Thymus (tissue), 11 donors: ENCODE measurements around the gene CWC27. TPM values are rescaled to one million over a fixed set of nuclear protein-coding genes. Genes with fewer than 3 reads are reported as not detected.
A peak's percentile ranks its signal among the peaks of the same experiment; 100 is the strongest.

Experiments
- DNase-seq, 9 donors: peaks; one replicate each; pipeline ENCODE4 v3.0.0-alpha.2; 2013; ENCODE audit warnings: low spot score in 9 of 9, low read depth in 6 of 9, missing footprints in 1 of 9
- H3K27ac ChIP-seq, 2 donors: one replicate each; pipeline ENCODE4 v1.5.1; 2013; ENCODE audit warnings: control low read depth in 1 of 2, low read depth in 1 of 2, low read length in 1 of 2, mild to moderate bottlenecking in 1 of 2, moderate library complexity in 1 of 2
- H3K27me3 ChIP-seq, 2 donors: one replicate each; pipeline ENCODE4 v1.5.1; 2013; ENCODE audit warnings: low read length in 1 of 2; ENCODE audit not compliant: control insufficient read depth in 2 of 2, insufficient read depth in 1 of 2
- H3K36me3 ChIP-seq, 2 donors: one replicate each; pipeline ENCODE4 v1.5.1; 2013; ENCODE audit warnings: low read length in 1 of 2, mild to moderate bottlenecking in 1 of 2, moderate library complexity in 1 of 2; ENCODE audit not compliant: control insufficient read depth in 2 of 2, insufficient read depth in 2 of 2
- H3K4me1 ChIP-seq, 2 donors: one replicate each; pipeline ENCODE4 v1.5.1; 2013; ENCODE audit warnings: low read length in 2 of 2; ENCODE audit not compliant: control insufficient read depth in 2 of 2, insufficient read depth in 2 of 2
- H3K4me3 ChIP-seq, 2 donors: one replicate each; pipeline ENCODE4 v1.5.1; 2013; ENCODE audit warnings: low read length in 2 of 2, control low read depth in 1 of 2, mild to moderate bottlenecking in 1 of 2
- H3K9me3 ChIP-seq, 2 donors: one replicate each; pipeline ENCODE4 v1.5.1; 2013; ENCODE audit warnings: low read length in 1 of 2, mild to moderate bottlenecking in 1 of 2; ENCODE audit not compliant: control insufficient read depth in 2 of 2, insufficient read depth in 1 of 2
- WGBS: extraction: QIAGEN DNeasy Blood & Tissue Kit; methylation state at CpG from one replicate; pipeline ENCODE4 v1.1.7; 2013; 5-methylcytosine and 5-hydroxymethylcytosine counted together
- polyA plus RNA-seq: library from polyadenylated mRNA; stranded (reverse); fragments of 200-250 nt; gene quantifications from one replicate; pipeline ENCODE4 v1.2.3, GENCODE V29; 2013
- total RNA-seq: library from RNA; stranded (reverse); fragments of 120-200 nt; gene quantifications from one replicate; pipeline ENCODE4 v1.2.4, GENCODE V29; 2013
- donor health status: healthy.

CWC27 gene
- total and polyA plus RNA-seq, 2 donors = 23.5 to 24.2 TPM

GRCh38 chr5:64773533-64773932, 4.8 kb downstream of the CWC27 start:
- H3K4me1 ChIP-seq = peaks cover 5 to 6% of the 10 kb centered on the region in 2 donors
- H3K36me3 ChIP-seq = peaks cover 0 to 9% of the 10 kb centered on the region in 2 donors
- no peaks in the 10 kb centered on the region for H3K9me3 ChIP-seq
- WGBS = 35% methylated on average over 1 of the region's 1 CpG
- H3K4me3 ChIP-seq = no peak overlapping the region
- no peak overlapping the region for H3K27ac ChIP-seq
- DNase-seq = no peak
- H3K27me3 ChIP-seq = no peaks in the 10 kb centered on the region

GRCh38 chr5:64775291-64775690, 6.6 kb downstream of the CWC27 start:
- Histone ChIP-seq H3K27me3 (no peaks in the 10 kb centered on the region), H3K36me3 (peaks cover 0 to 9% of the 10 kb centered on the region in 2 donors), H3K27ac (no peak overlapping the region), H3K9me3 (no peaks in the 10 kb centered on the region), H3K4me3 (no peak overlapping the region), H3K4me1 (no peaks in the 10 kb centered on the region)
- 97% methylated on average over 1 of the region's 1 CpG for WGBS
- DNase-seq = no peak

GRCh38 chr5:64784451-64785025, 15.8 kb downstream of the CWC27 start:
- 12% methylated on average over 3 of the region's 3 CpGs for WGBS
- H3K4me1 ChIP-seq = no peaks in the 10 kb centered on the region
- no peak overlapping the region for H3K4me3 ChIP-seq
- no peak overlapping the region for H3K27ac ChIP-seq
- H3K36me3 ChIP-seq = peaks cover 3 to 5% of the 10 kb centered on the region in 2 donors
- DNase-seq = peak; percentile 41 to 86 (median 77)
- no peaks in the 10 kb centered on the region for H3K9me3 ChIP-seq
- no peaks in the 10 kb centered on the region for H3K27me3 ChIP-seq

- Histone ChIP-seq H3K4me3 (no peak overlapping the region), H3K9me3 (no peaks in the 10 kb centered on the region), H3K4me1 (no peaks in the 10 kb centered on the region), H3K27me3 (no peaks in the 10 kb centered on the region), H3K36me3 (peaks cover 3 to 7% of the 10 kb centered on the region in 2 donors), H3K27ac (no peak overlapping the region)
- WGBS = 98% methylated on average over 2 of the region's 2 CpGs
- no peak for DNase-seq
These were observed 17.6 kb downstream of the CWC27 start for GRCh38 chr5:64786372-64786771.

GRCh38 chr5:64788156-64788555, 19.4 kb downstream of the CWC27 start:
- H3K27me3 ChIP-seq = no peaks in the 10 kb centered on the region
- no peaks in the 10 kb centered on the region for H3K4me1 ChIP-seq
- H3K27ac ChIP-seq = no peak overlapping the region
- no peak for DNase-seq
- WGBS = 97% methylated on average over 2 of the region's 2 CpGs
- no peak overlapping the region for H3K4me3 ChIP-seq
- no peaks in the 10 kb centered on the region for H3K9me3 ChIP-seq
- peaks cover 3 to 7% of the 10 kb centered on the region in 2 donors for H3K36me3 ChIP-seq

- Histone ChIP-seq H3K4me1 (no peaks in the 10 kb centered on the region), H3K4me3 (no peak overlapping the region), H3K27ac (no peak overlapping the region), H3K27me3 (no peaks in the 10 kb centered on the region), H3K9me3 (no peaks in the 10 kb centered on the region), H3K36me3 (peaks cover 3 to 7% of the 10 kb centered on the region in 2 donors)
- WGBS = 95% methylated on average over 3 of the region's 3 CpGs
- no peak for DNase-seq
These were observed 20.7 kb downstream of the CWC27 start for GRCh38 chr5:64789457-64789856.

GRCh38 chr5:64790210-64790609, 21.5 kb downstream of the CWC27 start:
- no peak for DNase-seq
- no peaks in the 10 kb centered on the region for H3K27me3 ChIP-seq
- peaks cover 3 to 7% of the 10 kb centered on the region in 2 donors for H3K36me3 ChIP-seq
- 92% methylated on average over 1 of the region's 1 CpG for WGBS
- no peak overlapping the region for H3K27ac ChIP-seq
- H3K4me3 ChIP-seq = no peak overlapping the region
- no peaks in the 10 kb centered on the region for H3K9me3 ChIP-seq
- no peaks in the 10 kb centered on the region for H3K4me1 ChIP-seq

- no peak for DNase-seq
- no peaks in the 10 kb centered on the region for H3K27me3 ChIP-seq
- H3K36me3 ChIP-seq = peaks cover 0 to 3% of the 10 kb centered on the region in 2 donors
- H3K27ac ChIP-seq = no peak overlapping the region
- H3K4me1 ChIP-seq = no peaks in the 10 kb centered on the region
- no peak overlapping the region for H3K4me3 ChIP-seq
- H3K9me3 ChIP-seq = no peaks in the 10 kb centered on the region
These were observed 23.7 kb downstream of the CWC27 start for GRCh38 chr5:64792469-64792868.

GRCh38 chr5:64794053-64794770, 25.5 kb downstream of the CWC27 start:
- H3K27me3 ChIP-seq = no peaks in the 10 kb centered on the region
- no peak for DNase-seq
- H3K4me3 ChIP-seq = no peak overlapping the region
- H3K4me1 ChIP-seq = no peaks in the 10 kb centered on the region
- 90% methylated on average over 3 of the region's 3 CpGs for WGBS
- no peak overlapping the region for H3K27ac ChIP-seq
- no peaks in the 10 kb centered on the region for H3K9me3 ChIP-seq
- peaks cover 0 to 3% of the 10 kb centered on the region in 2 donors for H3K36me3 ChIP-seq
